SK-N-SH (cell line): ENCODE data around the gene PAXX. TPM values are rescaled to one million over a fixed set of nuclear protein-coding genes. Genes with fewer than 3 reads are reported as not detected.

Source experiments
- CTCF ChIA-PET: fragments of 300-600, 350-600 bp; formaldehyde crosslinking; extraction: SDS; loops from one replicate; lab custom pipeline; 2021; lab: Yijun Ruan, JAX
- POLR2A ChIA-PET: fragments of 350-600 bp; sonication (Branson Sonifier 250); formaldehyde crosslinking; extraction: SDS; loops from one replicate; lab custom pipeline; 2020; ENCODE audit warnings: antibody characterized with exemption, inconsistent platforms; lab: Yijun Ruan, JAX
- DNase-seq: peaks from one replicate; pipeline ENCODE4 v3.0.0; 2012
- H2AFZ ChIP-seq: fragments of 200-600 bp; sonication (generic); 2 replicates; pipeline ENCODE4 v1.8.1; 2016; ENCODE audit warnings: antibody characterized with exemption, mild to moderate bottlenecking, low read depth
- H3F3A ChIP-seq: fragments of 200-600 bp; sonication (generic); replicated peaks from 2 replicates; pipeline ENCODE3; 2016; ENCODE audit warnings: antibody characterized with exemption, mild to moderate bottlenecking; ENCODE audit not compliant: insufficient read depth
- H3K27ac ChIP-seq, 2 experiments: fragments of 200-500 bp in 1 of 2; fragments of 200-600 bp in 1 of 2; sonication (Bioruptor generic) in 1 of 2; sonication (generic), shearing (Covaris generic) in 1 of 2; 2 replicates each; pipeline versions ENCODE4 v1.5.1 to v1.6.1; 2014 to 2016; ENCODE audit warnings: low read depth in 2 of 2, inconsistent platforms in 1 of 2, low read length in 1 of 2, mild to moderate bottlenecking in 1 of 2, mixed read lengths in 1 of 2
- H3K27me3 ChIP-seq: fragments of 200-600 bp; sonication (generic), shearing (Covaris generic); 2 replicates; pipeline ENCODE4 v1.6.1; 2016; ENCODE audit warnings: mixed run types; ENCODE audit not compliant: insufficient read depth
- H3K36me3 ChIP-seq, 2 experiments: fragments of 200-500 bp in 1 of 2; fragments of 200-600 bp in 1 of 2; sonication (Bioruptor generic) in 1 of 2; sonication (generic) in 1 of 2; replicated peaks in 1 of 2; 2 replicates each; pipeline versions ENCODE3 to v1.5.1; 2014 to 2016; ENCODE audit warnings: low read length in 1 of 2, mild to moderate bottlenecking in 1 of 2; ENCODE audit not compliant: insufficient read depth in 2 of 2, control insufficient read depth in 1 of 2
- H3K4me1 ChIP-seq, 2 experiments: fragments of 200-500 bp in 1 of 2; fragments of 200-600 bp in 1 of 2; sonication (Bioruptor generic) in 1 of 2; sonication (generic), shearing (Covaris generic) in 1 of 2; 2 replicates each; pipeline versions ENCODE4 v1.5.1 to v1.6.1; 2014 to 2016; ENCODE audit warnings: low read depth in 1 of 2, low read length in 1 of 2, mixed run types in 1 of 2; ENCODE audit not compliant: insufficient read depth in 2 of 2, control insufficient read depth in 1 of 2
- H3K4me2 ChIP-seq: fragments of 200-600 bp; sonication (generic), shearing (Covaris generic); 2 replicates; pipeline ENCODE4 v1.6.1; 2017; ENCODE audit warnings: mixed run types
- H3K4me3 ChIP-seq, 2 experiments: fragments of 200-500 bp in 1 of 2; fragments of 200-600 bp in 1 of 2; sonication (Bioruptor generic) in 1 of 2; sonication (generic), shearing (Covaris generic) in 1 of 2; 2 replicates each; pipeline versions ENCODE4 v1.5.1 to v1.8.1; 2014 to 2016; ENCODE audit warnings: low read depth in 2 of 2, inconsistent platforms in 1 of 2, low read length in 1 of 2, mild to moderate bottlenecking in 1 of 2, mixed read lengths in 1 of 2, moderate library complexity in 1 of 2
- H3K79me2 ChIP-seq: fragments of 200-600 bp; sonication (generic); 2 replicates; pipeline ENCODE4 v1.8.1; 2017; ENCODE audit warnings: mild to moderate bottlenecking; ENCODE audit not compliant: insufficient read depth
- H3K9ac ChIP-seq: fragments of 200-600 bp; sonication (generic); 2 replicates; pipeline ENCODE4 v1.6.1; 2017; ENCODE audit warnings: mixed run types
- H3K9me2 ChIP-seq: fragments of 200-600 bp; sonication (generic); 2 replicates; pipeline ENCODE4 v1.6.1; 2017; ENCODE audit warnings: mixed run types
- H3K9me3 ChIP-seq: fragments of 200-600 bp; sonication (generic); 2 replicates; pipeline ENCODE4 v1.6.1; 2017; ENCODE audit warnings: mixed run types, mild to moderate bottlenecking, moderate library complexity
- H4K20me1 ChIP-seq: fragments of 200-600 bp; sonication (generic); 2 replicates; pipeline ENCODE4 v1.6.1; 2017; ENCODE audit warnings: mild to moderate bottlenecking, mixed run types; ENCODE audit not compliant: insufficient read depth
- CTCF ChIP-seq: fragments of 200-600 bp; sonication (generic); IDR thresholded peaks from 2 replicates; pipeline ENCODE4 v1.6.1; 2017; ENCODE audit warnings: antibody characterized with exemption, mild to moderate bottlenecking, moderate library complexity
- ELF1 ChIP-seq: IDR thresholded peaks from 2 replicates; pipeline ENCODE4 v1.4.0; 2012
- FOXM1 ChIP-seq: IDR thresholded peaks from 2 replicates; pipeline ENCODE4 v1.4.0; 2012; ENCODE audit warnings: low read depth, mild to moderate bottlenecking
- JUND ChIP-seq: IDR thresholded peaks from 2 replicates; pipeline ENCODE4 v1.4.0; 2012
- MXI1 ChIP-seq: IDR thresholded peaks from 2 replicates; pipeline ENCODE4 v1.6.1; 2012; ENCODE audit warnings: mild to moderate bottlenecking, low read depth, low read length, improper control_type of control experiment
- NFIC ChIP-seq: IDR thresholded peaks from 2 replicates; pipeline ENCODE4 v1.4.0; 2012; ENCODE audit warnings: borderline replicate concordance
- POLR2AphosphoS5 ChIP-seq: IDR thresholded peaks from 2 replicates; pipeline ENCODE4 v1.6.1; 2012; ENCODE audit warnings: low read depth, low read length
- RAD21 ChIP-seq: IDR thresholded peaks from 2 replicates; pipeline ENCODE4 v1.6.1; 2012; ENCODE audit warnings: mild to moderate bottlenecking, low read length
- RXRA ChIP-seq: IDR thresholded peaks from 2 replicates; pipeline ENCODE4 v1.4.0; 2012; ENCODE audit warnings: low read depth, mild to moderate bottlenecking, borderline replicate concordance
- SIN3A ChIP-seq: IDR thresholded peaks from 2 replicates; pipeline ENCODE4 v1.6.1; 2012; ENCODE audit warnings: low read depth, mild to moderate bottlenecking, low read length, moderate library complexity, borderline replicate concordance
- USF2 ChIP-seq: fragments of 150-350 bp; IDR thresholded peaks from 2 replicates; pipeline ENCODE4 v1.6.1; 2017; ENCODE audit warnings: antibody characterized with exemption, low read length, low read depth, borderline replicate concordance
- ZBTB33 ChIP-seq: IDR thresholded peaks from 2 replicates; pipeline ENCODE4 v1.4.0; 2012; ENCODE audit warnings: low read depth, borderline replicate concordance
- WGBS: methylation state at CpG from one replicate; pipeline ENCODE4 v1.1.6; 2017; ENCODE audit warnings: low lambda C conversion rate; 5-methylcytosine and 5-hydroxymethylcytosine counted together
- polyA plus RNA-seq, 3 experiments: library from polyadenylated mRNA; depleted of rRNA; stranded (reverse); fragments of >200 nt; gene quantifications; 2 replicates each; pipeline ENCODE4 v1.2.3, GENCODE V29; 2012
- TF ChIP-seq, protein P1 (sequence below): IDR thresholded peaks from 2 replicates; pipeline ENCODE4 v1.4.0; 2012; ENCODE audit warnings: low read depth
- TF ChIP-seq, protein P2 (sequence below): IDR thresholded peaks from 2 replicates; pipeline ENCODE4 v1.6.1; 2012; ENCODE audit warnings: mild to moderate bottlenecking, low read depth, low read length, moderate library complexity
- TF ChIP-seq, protein P3 (sequence below): IDR thresholded peaks from 2 replicates; pipeline ENCODE4 v1.4.0; 2012; ENCODE audit warnings: low read depth, borderline replicate concordance

PAXX gene
- polyA plus RNA-seq, 1 of the 3 experiments (the other 2 are of a cell fraction): 52.9 TPM

DNA sequence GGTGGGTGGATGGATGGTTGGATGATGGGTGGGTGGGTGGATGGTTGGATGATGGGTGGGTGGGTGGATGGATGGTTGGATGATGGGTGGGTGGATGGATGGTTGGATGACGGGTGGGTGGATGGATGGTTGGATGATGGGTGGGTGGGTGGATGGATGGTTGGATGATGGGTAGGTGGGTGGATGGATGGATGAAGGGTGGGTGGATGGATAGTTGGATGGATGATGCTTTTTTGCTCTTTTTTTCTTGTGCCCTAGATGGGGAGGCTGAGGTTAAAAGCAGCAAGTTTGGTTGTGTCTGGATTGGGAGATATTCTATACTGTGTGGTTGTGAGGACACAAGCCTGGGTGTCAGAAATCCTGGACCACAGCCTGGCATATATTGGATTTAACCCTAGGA is 34.8 kb upstream of the PAXX start:
- Histone ChIP-seq H3F3A (no peaks in the 10 kb centered on the region), H3K27ac (no peak overlapping the region), H3K9me3 (no peaks in the 10 kb centered on the region), H2AFZ (no peak overlapping the region), H3K27me3 (no peaks in the 10 kb centered on the region), H4K20me1 (no peaks in the 10 kb centered on the region), H3K4me2 (no peak overlapping the region), H3K4me3 (no peak overlapping the region), H3K36me3 (no peaks in the 10 kb centered on the region), H3K79me2 (no peaks in the 10 kb centered on the region), H3K9ac (no peak overlapping the region), H3K9me2 (no peaks in the 10 kb centered on the region), H3K4me1 (peaks cover 0 to 9% of the 10 kb centered on the region in 2 experiments; a peak in 1 of 4 replicates)
- ChIA-PET CTCF (no interaction called here), POLR2A (no interaction called here)
- TF ChIP-seq RAD21 (no peak), SIN3A (no peak), FOXM1 (no peak), ZBTB33 (no peak), RXRA (no peak)
- TF ChIP-seq, protein P1, sequence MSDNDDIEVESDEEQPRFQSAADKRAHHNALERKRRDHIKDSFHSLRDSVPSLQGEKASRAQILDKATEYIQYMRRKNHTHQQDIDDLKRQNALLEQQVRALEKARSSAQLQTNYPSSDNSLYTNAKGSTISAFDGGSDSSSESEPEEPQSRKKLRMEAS: no peak
- TF ChIP-seq, protein P2, sequence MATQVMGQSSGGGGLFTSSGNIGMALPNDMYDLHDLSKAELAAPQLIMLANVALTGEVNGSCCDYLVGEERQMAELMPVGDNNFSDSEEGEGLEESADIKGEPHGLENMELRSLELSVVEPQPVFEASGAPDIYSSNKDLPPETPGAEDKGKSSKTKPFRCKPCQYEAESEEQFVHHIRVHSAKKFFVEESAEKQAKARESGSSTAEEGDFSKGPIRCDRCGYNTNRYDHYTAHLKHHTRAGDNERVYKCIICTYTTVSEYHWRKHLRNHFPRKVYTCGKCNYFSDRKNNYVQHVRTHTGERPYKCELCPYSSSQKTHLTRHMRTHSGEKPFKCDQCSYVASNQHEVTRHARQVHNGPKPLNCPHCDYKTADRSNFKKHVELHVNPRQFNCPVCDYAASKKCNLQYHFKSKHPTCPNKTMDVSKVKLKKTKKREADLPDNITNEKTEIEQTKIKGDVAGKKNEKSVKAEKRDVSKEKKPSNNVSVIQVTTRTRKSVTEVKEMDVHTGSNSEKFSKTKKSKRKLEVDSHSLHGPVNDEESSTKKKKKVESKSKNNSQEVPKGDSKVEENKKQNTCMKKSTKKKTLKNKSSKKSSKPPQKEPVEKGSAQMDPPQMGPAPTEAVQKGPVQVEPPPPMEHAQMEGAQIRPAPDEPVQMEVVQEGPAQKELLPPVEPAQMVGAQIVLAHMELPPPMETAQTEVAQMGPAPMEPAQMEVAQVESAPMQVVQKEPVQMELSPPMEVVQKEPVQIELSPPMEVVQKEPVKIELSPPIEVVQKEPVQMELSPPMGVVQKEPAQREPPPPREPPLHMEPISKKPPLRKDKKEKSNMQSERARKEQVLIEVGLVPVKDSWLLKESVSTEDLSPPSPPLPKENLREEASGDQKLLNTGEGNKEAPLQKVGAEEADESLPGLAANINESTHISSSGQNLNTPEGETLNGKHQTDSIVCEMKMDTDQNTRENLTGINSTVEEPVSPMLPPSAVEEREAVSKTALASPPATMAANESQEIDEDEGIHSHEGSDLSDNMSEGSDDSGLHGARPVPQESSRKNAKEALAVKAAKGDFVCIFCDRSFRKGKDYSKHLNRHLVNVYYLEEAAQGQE: no peak
- WGBS: 84% methylated on average over 1 of the region's 1 CpG
- DNase-seq: no peak

DNA sequence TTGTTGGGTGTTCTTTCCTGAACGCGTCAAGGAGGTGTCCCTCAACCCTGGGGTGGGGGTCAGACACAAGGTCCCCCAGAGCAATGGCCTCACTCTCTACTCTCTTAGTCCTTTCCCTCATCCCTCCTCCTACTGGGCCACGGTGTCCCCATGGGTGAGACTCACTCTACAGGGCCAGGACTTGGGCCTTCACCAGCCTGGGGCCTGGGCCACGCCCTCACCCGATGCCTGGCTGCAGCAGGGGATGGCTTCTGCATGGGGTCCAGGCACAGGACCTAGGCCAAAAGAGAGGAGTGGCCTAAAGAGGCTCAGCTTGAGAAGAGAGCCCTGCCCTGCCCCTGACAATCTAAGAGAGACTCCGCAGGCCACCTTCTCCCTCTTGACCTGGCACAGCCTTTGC is 34.3 kb upstream of the PAXX start:
- TF ChIP-seq RAD21 (no peak), MXI1 (no peak), NFIC (no peak), RXRA (no peak), JUND (no peak), POLR2AphosphoS5 (no peak), ELF1 (no peak), CTCF (no peak), ZBTB33 (no peak), USF2 (no peak)
- TF ChIP-seq, protein P3, sequence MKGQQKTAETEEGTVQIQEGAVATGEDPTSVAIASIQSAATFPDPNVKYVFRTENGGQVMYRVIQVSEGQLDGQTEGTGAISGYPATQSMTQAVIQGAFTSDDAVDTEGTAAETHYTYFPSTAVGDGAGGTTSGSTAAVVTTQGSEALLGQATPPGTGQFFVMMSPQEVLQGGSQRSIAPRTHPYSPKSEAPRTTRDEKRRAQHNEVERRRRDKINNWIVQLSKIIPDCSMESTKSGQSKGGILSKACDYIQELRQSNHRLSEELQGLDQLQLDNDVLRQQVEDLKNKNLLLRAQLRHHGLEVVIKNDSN: no peak
- Histone ChIP-seq H3K27me3 (no peaks in the 10 kb centered on the region), H3K4me2 (no peak overlapping the region), H3F3A (no peaks in the 10 kb centered on the region), H3K27ac (no peak overlapping the region), H2AFZ (no peak overlapping the region), H3K4me3 (no peak overlapping the region), H4K20me1 (no peaks in the 10 kb centered on the region), H3K4me1 (peaks cover 0 to 8% of the 10 kb centered on the region in 2 experiments; a peak in 1 of 4 replicates), H3K79me2 (no peaks in the 10 kb centered on the region), H3K36me3 (no peaks in the 10 kb centered on the region), H3K9me3 (no peaks in the 10 kb centered on the region), H3K9ac (no peak overlapping the region), H3K9me2 (no peaks in the 10 kb centered on the region)
- ChIA-PET POLR2A (no interaction called here), CTCF (interaction anchor here (1.3 to 1.8 kb wide), 2 partner anchors 9 to 77 kb away, joined by 3 to 9 read pairs; no protein-coding TSS in a partner anchor)
- no peak for DNase-seq
- WGBS: 73% methylated on average over 6 of the region's 6 CpGs
